Inflammatory macrophage (primary cell): ENCODE results near the gene EPB41L4A.

Source experiments
- DNase-seq, 2 donors: peaks; one replicate each; pipeline ENCODE4 v3.0.0-alpha.2; 2020 to 2022

The EPB41L4A gene

DNA sequence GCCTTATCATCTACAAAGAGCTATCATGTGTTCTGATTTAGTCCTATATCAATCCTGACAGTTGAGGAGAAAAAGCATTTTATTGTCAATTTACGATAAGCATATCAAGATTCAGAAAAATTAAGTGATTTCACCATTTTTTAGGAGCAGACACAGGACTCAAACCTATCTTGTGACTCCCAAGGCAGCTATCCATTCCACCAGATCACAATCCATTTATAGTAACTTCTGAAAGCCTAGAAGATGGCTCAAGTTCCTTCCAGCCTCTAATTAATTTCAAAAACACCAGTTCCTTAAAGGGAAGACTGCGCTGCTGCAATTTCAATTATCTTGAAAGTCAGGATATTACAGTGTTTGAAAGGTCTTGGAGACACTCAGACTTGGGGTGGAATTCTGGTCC is 114.3 kb downstream of the EPB41L4A start:
- no peak for DNase-seq

DNA sequence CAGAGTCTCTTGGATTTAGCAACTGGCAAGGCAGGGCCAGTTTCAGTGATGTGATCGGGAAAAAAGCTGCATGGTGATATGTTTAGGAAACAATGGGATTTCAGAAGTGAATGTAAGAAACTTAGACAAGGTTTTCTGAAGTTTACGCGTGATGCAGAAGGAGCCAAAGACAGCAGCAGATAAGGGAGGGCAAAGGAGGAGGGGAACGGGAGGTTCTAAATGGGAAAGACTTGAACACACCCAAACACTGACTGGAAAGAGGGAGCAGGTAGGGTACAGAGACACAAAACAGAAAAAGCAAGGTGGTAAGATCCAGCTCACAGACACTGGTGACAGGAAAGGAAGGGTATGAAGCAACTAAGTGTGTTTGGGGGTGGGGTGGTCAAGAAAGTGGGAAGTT is 115.4 kb downstream of the EPB41L4A start:
- no peak for DNase-seq

DNA sequence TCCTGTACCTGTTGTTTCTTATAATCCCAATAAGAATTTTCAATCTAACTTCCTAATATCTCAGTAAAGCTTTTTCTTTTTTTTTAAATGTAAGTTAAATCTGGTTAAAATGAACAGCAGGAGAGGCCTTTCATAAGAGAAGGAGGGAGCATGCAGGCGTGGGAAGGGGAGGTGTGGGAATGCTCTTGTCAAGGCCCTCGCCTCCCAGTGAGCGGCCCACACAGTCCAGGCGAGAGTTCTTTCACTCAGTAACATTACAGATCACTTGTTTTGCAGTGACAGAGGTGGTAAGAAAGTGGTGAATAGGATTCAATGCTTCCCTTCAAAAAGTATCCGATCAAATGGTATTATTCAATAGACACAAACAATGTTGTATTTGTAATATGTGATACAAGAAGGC is 125.0 kb downstream of the EPB41L4A start:
- no peak for DNase-seq

DNA sequence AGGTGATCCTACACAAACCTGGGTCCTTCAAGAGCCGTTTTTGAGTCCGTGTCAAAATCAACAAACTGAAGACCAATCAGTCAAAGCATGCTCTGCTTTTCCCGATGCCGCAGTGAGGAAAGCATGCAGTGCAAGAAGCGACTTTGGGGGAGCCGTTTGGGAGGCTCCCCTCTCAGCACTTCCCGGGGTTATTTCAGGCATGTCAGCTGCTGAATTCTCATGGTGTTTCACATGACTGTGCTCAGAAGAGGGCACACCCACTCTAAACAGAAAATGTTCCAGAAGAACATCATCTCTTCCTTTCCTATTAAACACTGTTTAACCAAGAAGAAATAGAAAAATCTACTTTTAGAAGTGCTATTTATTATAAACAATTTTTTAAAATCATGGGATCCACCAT is 125.5 kb downstream of the EPB41L4A start:
- no peak for DNase-seq

DNA sequence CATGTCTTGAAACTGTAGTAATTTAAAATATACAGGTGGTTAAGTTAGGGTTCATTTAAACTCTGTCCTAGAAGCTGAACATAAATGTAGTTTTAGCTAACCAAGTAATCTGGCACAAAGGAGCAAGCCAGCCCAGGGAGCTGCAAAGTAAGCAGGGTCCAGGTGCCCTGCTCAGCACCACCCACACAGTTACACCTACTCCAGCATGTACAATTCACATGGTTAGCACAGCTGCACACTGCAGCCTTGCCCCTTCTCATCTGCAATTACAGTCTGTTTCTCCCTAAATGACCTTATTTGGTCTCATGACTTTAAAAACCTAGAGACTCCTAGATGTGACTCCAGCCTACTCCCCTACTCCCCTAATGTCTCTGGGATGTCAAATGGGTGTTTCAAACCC is 128.4 kb downstream of the EPB41L4A start:
- no peak for DNase-seq

DNA sequence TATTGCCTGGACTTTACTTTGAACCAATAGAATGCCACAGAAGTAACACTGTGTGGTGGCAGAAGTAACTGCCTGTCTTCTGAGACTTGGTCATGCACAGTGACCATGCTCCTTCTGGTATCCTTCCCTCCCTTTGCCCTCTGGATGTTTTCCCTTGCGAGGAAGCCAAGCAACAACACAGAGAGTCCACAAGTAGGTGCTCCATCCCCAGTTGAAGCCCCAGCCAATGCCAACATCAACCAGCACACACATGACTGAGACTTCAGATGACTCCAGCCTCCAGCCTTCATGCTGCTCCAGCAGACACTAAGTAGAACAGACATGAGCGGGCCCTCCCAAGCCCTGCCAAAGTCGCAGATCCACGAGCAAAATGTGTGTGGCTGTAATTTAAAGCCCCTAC is 129.6 kb downstream of the EPB41L4A start:
- no peak for DNase-seq

DNA sequence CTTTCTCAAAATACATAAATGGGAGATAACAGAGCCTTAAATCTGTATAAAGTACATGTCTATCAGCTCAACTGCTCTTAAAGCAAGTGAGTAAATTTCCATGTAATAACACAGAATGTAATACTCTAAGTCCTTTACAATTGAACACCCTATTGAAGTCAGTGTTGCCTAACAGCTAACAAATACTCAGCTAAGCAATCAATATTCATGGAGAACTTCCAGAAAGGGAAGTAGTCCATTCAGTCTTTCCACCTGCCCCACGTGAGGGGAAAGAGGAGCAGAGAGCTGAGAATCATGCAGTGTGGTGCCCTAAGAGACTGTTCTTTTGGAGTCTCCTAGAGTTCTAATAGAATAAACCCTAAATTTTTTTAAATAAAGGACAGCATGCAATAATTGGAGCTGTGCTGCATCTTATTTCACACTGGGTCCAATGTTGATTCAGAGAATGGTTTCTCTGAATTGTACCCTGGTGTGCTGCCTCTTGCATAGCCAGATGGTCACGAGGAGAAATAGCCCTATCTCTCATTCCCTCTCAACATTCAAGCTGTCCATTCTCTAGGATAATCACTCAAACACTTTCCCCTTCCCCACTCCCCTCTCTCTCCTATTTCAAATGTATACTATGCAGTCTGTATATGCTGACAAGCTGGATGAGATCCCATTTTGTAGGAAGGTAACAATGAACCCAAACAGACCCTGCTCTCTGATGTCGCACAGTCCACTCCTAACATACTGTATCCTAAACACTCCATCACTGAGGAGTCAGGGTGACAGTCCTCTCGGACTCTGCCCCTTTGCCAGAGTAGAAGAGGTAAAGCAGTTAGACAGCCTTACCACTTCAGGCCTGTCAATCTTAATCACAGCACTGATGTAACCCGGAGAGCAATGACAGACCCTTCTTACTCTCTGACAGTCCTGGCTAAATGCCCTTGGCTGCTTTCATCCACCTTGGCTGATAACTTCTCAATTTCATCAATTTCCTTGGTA is 134.8 kb downstream of the EPB41L4A start:
- DNase-seq: no peak

DNA sequence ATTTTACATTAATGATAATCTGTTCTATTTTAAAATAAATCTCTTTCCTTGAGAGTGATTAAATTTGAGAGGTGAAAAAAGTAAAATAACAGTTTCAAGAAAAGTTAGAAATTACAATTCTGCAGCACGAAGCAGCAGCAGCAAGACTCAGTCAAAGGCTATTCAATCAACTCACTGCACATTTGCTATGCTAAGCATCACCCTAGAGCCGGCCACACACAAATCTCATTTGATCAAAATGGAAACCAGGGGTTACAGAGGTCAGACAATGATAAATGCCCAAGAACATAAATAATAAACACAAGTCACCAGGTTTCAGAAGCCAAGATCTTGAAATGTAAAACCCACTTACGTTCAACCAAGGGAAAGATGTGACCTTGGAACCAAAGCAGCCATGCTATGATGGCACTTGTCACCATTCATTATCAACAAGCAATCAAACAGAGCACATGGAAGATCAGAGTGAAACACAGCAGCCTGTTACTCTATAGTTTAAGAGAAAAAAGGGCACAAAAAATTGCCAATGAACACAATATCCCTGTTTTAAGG is 136.0 kb downstream of the EPB41L4A start:
- no peak for DNase-seq

DNA sequence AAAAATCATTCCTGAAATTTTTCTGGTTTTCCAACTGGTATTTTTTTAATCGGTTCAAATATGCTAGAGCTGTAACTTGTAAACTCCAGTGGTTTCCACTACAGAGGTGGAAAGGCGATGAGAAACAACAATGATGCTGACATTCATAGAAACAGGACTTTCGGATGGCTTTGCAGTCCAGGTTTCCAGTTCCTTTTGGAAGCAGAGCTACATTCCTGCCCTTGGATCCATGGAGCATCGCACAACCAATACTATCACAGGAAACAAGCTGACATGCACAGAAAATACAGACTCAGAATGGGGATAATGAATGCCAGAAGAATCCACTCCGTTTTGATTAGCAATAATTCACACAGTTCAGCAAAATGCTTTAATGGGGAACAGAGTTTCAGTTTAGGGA is 140.0 kb downstream of the EPB41L4A start:
- DNase-seq: no peak

DNA sequence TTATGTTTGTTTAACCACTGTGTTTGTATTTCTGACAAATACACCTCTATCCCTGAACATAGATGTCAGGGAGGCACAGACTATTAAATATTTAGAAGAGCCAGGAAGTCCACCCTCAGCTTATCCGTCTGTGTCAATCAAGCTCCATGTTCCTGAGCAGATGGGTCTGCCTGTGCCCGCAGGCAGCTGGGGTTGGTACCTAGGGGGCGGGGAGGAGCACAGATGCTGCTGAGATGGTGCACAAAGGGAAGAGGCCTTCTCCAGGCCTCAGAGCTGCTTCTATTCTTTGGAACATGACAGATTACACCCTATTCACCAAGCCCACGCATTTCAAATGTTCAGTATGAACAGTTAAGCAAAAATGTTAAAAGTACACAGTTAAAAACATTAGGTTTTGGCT is 142.1 kb downstream of the EPB41L4A start:
- DNase-seq: no peak

DNA sequence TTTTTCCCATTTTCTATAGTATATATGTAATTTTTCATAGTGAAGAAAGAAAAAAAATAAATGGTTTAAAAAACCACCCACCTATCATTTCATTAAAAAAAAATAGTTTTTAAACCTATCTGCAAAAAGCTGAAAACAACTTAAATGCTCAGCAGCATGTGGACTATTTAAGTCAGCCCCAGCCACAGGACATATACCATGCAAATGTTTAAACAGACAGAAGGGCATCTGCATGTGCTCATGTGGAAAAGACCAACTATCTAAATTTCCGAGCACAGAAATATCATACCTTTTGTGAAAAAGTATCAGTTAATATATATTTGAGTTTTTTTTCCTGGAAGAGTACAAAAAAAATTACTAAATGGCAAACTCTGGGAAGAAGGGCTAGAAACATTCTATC is 143.4 kb downstream of the EPB41L4A start:
- no peak for DNase-seq

DNA sequence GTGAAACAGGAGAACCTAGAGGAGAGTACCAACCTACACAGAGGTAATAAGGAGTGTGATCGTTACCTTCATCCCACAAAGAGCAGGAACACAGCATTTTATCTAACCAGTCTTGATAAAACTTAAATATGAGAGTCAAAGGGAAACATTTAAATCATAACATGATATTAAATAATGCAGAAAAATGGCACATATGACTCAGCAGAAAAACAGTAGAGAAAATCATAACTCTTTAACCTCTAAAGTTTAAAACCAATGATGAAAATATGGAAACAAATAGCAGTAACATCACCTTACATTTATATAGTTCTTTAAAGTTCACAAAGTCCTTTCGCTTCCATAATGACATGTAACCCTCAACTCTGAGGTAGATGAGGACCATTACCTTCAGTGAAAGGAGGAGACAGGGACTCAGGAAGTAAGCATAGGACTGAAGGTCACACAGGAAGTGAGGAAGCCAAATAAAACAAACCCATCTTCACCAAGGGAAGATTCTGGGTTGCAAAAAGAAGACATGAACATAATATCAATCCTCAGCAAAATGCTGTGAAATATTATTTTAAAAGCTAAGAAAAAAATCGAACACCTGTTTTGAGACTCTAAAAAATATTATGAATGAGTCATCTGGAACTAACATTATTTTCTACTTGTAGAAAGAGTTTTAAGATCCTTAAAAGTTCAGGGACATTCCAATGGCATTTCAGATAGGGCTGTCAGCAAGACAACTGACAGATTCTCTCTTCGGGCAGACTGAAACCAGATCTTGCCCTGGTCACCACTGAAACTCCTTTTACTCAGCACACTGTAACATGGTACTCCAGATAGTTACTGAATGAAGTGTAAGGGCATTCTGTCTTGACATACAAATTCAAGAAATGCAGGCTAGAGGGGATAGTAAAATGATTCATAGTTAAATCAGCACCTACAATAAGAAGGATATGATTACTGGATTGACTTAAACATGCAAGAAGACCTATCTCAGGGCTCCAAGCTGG is 148.5 kb downstream of the EPB41L4A start:
- no peak for DNase-seq

DNA sequence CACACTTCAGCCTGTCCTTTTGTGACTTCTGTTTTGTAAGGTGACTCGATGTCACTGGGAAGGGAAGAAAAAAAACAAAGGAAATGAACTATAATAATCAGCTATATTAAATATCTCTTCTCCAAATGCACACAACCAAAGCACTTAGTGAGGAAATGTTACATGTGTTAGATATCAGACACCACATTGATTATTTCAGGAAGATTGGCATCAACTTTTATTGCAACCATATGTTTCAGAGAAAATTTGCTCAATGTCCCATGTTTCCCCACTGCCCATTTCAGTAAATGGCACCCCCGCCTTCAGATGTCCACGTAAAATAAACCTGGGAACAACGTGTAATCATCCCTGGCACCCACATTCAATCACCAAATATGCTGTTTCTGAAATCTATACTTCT is 151.8 kb downstream of the EPB41L4A start:
- no peak for DNase-seq

DNA sequence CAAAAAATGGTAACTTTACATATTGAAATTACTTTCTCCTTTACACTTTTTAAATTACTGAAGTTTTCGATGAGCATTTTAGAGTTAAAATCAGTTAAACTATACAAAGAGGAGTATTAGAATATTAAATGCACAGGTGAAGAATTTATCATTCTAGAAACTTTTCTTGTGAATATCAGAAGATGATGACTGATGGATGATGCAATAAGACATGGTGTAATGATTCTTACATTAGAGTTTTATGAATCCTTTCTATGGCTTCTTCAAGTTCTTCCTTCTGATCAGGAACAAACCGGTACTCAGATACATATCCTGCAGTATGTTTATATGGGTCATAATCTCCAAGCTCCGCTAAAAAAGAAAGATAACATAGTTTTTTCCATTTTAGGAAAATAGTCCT is 154.4 kb downstream of the EPB41L4A start:
- no peak for DNase-seq

DNA sequence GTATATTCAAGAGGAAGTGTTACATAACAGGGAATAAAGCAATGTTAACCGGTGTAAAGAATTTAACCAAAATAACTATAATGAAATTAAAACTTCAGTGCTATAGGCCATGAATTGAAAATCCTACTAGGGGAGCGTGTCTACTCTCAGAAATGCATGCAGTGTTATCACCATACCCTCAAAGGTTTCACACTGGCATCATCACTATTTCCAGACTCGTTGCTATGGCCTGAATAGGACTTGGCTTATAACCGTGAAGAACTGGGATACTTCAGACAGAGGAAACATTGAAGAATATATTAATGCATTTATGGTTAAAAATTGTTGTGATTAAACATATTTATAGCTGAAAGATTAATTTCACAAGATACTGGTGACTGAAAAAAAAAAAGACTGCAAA is 154.9 kb downstream of the EPB41L4A start:
- no peak for DNase-seq

DNA sequence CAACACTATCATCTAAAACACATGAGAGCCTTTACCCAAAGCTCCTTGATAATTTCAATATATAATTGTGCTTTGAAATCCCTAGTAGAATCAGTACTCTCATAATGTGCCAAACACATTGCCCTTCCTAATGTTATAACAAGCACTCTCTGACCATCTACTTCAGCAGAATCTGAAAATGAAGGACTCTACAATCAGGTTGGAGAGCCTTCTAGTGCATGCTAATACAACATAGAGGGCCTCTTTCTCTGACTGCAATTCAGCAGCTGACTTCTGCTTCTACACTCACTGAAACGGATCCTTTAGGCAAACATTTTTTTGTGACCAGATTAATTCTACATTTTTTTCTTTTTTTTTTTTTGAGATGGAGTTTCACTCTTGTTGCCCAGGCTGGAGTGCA is 155.6 kb downstream of the EPB41L4A start:
- DNase-seq: no peak

DNA sequence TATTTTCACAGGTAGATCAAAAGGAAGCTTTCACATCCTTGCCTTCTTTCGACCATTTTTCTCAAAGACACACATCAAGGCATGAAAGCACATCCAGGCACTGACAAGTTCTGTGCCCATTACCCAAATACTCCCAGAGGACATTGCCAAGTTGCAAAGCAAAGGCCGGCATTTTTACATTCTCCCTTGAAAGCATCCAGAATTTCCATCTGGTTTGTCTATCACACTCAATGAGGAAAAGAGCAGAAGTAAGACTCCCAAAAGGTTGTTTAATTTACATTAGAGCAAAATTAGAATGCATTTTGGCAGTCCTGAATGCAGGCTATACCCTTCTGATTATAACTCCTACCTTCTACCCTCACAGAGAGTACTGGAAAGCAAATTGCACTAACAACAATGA is 160.5 kb downstream of the EPB41L4A start:
- DNase-seq: no peak

DNA sequence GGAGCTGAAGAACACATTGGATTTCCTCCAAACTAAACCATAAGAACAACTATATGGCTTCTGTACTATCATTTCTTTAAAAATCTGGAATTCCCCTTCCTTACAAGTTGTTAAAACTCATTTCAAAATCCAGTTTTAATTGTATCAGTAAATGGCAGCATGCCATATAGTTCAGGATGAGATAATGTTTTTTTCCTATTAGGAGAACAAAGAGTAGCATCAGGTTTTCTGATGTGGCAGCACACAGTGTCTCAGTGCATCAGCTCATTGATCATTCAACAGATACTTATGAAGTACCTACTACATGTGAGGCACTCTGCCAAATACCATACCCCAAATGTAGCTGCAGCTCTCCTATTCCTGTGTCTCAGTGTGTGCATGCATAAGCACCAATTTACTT is 161.1 kb downstream of the EPB41L4A start:
- no peak for DNase-seq

DNA sequence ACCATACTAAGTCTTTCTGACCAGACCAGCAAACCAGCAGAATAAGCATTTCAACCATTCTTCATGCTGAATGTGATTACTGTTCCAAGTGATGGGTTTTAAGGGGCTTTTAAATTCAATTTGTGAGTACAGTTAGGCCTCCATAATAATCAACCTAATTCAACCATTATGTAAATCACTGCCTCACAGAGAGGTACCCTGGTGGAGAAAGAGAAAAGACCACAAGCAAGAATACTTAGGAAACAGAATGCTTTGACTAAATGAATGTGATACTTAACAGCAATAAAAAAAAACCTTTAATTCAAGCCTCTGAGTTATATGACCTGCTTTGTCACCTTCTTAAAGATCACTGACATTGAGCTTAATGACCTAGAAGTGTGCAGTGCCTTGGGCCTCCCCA is 162.1 kb downstream of the EPB41L4A start:
- no peak for DNase-seq

DNA sequence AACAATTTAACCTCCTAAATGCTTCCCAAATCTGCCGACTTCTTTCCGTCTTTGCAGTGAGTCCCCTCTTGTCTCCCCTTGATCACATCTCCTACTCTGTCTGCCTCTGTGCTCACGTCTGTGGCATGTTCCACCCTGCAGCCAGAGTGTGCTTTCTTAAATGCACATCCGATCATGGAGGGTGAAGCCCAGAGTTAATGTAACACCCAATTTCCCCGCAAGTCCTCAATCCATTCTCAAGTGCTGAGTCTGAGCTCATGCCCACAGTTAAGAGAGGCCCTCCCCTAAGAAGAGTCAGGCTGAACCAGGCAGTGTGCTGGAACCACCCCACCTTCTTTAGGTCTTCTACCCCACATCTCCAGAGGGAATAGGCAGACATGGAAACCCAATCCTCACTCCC is 164.8 kb downstream of the EPB41L4A start:
- no peak for DNase-seq

DNA sequence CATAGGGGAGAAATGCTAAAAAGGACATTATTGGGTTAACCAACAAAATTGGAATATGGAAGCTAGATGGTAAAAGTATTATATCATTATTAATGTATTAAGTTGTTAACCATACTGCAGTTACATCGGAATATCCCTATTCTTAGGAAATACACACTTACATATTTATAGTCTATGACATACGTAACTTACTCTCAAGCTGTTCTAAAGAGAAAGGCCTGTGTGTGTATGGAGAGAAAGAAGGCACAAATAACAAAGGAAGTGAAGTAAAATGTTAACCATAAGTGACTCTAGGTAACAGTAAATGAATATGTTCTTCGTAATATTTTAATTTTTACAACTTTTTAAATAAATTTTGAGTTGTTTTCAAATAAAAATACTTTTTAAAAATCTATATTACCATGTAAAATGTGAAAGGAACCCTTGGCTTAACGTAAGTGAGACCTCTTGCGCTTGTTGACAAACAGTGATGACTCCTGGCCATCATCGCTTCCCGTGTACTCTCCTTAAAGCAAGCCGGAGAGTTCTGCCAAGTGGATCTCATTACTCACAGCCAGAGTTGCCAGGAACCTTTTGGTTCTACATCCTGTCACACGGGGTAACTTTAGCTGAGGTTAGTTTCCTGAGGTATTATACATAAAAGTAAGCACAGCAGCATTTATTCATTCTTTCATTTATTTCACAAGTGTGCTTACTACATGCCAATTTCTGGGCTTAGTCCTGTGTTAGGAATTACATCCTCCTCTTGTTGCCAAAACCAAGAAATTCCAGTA is 165.4 kb downstream of the EPB41L4A start:
- no peak for DNase-seq

DNA sequence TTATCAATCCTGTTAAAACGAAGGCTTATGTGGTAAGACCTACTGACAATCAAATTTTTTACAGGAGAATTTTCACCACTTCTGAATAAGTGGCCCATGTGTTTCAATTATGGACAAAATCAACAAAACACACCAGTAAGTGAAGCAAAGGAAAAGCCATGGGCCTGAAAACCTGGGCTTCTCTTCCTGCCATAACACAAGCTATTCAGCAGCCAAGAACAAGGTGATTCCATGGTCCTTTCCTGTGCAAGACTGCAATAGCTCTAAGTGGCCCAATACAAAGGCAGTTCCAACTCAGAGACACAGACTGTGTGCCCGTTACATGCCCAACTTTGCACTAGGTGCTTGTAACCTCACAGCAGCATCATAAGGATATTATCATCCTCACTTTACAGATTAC is 168.5 kb downstream of the EPB41L4A start:
- no peak for DNase-seq
